Anterior cingulate cortex (tissue), 58 donors: Measurements from ENCODE around the gene SLC4A7.
"Not testable (repeated sequence)": the region's sequence is repeated elsewhere in the genome, so short reads cannot be mapped to it uniquely, and the experiment has no call there.

Experiments used
- DNase-seq, 58 donors: peaks; one replicate each; lab custom pipeline; 2025; lab: John Stamatoyannopoulos, UW

Gene SLC4A7

DNA sequence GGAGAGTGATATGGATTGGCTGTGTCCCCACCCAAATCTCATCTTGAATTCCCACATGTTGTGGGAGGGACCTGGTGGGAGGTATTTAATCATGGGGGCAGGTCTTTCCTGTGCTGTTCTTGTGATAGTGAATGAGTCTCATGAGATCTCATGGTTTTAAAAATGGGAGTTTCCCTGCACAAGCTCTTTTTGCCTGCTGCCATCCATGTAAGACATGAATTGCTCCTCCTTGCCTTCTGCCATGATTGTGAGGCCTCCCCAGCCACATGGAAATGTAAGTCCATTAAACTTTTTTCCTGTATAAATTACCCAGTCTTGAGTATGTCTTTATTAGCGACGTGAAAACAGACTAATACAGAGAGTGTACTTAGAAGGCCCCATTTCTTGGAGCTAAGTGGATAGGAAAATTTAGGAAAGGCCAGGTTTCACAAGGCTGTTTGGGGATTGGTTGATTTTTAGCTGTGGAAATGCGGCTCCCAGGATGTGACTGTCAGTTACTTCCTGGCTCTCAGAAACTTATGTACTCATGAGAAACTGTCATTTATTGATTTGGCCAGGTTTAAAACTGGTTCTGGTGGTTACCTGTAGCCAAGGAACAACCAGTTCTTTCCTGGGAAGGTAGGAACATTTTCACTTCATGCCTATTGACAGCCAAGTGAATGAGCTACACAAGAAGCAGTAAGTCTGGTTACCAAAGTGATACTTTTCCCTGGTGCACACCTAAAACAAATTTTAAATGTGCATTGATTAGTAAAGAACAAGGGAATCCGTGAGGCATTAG, 155.0 kb downstream of the SLC4A7 start:
- DNase-seq = not testable (repeated sequence)

DNA sequence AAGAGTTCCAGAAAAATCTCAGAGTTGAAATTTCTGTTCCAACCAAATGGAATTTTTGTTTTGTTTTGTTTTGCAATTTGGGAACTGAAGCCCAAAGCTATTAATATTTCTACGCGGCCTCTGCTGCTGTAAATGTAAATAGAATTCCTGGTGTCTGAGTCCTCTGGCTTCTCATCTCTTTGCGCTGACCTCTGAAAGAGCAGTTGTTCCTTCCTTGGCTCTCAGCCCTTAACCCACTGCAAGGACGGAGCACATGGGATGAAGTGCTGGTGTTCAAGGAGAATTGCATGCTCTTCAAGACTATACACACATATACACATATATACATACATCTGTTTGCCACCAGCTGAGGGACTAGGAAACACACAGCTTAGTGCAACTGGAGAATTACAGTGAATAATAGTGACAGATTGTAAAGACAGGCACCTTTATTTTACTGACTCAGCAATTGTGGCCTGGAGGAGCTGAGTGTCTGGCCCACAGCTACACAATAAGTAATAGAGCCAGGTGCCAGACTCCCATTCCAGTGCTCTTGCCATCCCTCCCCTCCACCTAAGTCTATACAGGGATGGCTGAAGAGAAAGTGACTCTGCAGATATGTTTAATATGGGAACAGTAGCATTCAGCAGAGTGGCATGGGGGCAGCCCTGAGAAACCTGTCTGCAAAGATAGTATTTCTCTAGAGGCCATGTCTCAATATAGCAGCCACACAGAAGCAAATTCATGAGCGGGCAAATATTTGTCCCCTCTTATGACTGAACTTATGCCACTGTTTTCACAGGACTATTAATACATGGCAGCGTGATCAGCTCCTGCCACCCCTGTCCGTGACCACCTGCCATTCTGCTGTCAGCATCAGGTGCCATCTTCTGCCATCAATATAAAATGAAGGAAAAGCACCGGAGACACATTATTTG, 157.3 kb downstream of the SLC4A7 start:
- DNase-seq = no peak

DNA sequence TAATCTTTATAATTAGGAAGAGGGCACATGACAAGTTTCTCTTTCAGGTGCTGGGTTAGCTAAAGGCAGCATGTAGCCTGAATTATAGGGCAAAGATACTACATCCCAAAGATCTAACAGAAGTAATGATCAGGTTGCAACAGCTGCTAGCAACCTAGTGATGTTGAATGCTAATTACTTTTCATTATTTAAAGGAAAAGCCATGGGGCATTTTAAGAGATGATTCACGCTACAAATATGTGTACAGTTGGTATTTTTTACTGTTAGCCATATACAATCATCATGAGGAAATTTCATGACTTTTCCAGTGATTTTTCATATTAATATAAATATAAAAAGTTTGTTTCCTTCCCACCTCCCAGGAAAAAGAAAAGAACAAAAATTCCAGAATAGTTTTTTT, 158.0 kb downstream of the SLC4A7 start:
- no peak for DNase-seq

DNA sequence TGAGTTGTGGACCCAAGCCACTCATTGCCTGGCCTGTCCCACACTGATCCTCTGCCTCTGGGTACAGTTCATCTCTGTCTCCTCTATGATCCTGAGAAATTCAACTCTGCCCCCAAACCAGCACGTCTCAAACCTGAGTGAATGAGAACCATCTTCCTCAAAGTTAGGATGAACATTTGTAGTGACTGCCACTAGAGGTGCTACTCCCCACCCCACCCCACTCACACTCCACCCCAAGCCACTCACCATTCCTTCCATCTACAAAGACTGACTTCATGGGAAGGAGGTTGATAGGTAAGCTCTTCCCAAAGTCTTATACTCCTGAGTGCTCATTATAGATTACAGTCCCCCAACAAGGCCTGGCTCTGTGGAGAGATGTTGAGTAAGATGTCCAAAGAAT, 158.8 kb downstream of the SLC4A7 start:
- no peak for DNase-seq

DNA sequence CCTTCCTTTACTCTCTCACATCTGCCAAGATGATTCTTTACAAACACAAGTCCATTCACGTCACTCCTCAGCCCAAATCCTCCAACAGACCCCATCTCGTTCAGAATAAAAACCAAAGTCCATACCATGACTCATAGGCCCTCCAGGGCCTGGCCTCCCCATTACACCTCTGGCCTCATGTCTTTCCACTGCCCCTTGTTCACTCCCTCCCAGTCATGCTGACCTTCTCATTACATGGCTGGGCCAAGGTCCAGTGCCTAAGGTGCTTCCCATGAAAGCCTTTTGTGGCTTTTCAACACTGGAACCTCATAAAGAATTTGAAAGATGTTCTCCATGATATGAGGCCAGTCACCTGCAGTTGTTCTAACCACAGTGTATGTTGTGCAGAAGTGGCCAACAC, 159.5 kb downstream of the SLC4A7 start:
- no peak for DNase-seq

DNA sequence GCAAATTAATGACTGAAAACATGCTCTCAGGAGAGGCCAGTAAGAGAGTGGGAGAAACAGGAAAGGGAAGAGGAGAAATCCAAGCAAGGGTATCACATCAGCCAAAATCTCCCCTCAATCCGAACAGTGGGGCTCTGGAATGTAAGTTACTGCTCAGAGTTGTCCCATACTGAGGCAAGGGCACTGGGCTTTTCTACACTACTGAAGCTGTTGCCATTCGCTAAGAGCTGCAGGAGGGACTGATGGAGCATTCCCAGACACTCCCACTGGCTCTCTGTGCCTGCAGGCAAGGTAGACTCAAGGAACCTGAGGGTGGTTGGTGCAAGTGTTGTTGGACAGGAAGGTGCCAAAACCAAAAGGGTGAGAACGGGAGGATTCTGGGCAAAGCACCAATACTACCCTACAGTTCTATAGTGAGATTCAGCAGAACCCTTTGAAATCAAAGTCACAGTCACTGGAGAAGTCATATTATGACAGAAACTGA, 161.1 kb downstream of the SLC4A7 start:
- no peak for DNase-seq
